Measurements from ENCODE around the gene LONP1. TPM values are rescaled to one million over a fixed set of nuclear protein-coding genes. Genes with fewer than 3 reads are reported as not detected.

The LONP1 gene
- total and polyA plus RNA-seq, 2 experiments from 2014 or later = 77.5 to 119 TPM

DNA sequence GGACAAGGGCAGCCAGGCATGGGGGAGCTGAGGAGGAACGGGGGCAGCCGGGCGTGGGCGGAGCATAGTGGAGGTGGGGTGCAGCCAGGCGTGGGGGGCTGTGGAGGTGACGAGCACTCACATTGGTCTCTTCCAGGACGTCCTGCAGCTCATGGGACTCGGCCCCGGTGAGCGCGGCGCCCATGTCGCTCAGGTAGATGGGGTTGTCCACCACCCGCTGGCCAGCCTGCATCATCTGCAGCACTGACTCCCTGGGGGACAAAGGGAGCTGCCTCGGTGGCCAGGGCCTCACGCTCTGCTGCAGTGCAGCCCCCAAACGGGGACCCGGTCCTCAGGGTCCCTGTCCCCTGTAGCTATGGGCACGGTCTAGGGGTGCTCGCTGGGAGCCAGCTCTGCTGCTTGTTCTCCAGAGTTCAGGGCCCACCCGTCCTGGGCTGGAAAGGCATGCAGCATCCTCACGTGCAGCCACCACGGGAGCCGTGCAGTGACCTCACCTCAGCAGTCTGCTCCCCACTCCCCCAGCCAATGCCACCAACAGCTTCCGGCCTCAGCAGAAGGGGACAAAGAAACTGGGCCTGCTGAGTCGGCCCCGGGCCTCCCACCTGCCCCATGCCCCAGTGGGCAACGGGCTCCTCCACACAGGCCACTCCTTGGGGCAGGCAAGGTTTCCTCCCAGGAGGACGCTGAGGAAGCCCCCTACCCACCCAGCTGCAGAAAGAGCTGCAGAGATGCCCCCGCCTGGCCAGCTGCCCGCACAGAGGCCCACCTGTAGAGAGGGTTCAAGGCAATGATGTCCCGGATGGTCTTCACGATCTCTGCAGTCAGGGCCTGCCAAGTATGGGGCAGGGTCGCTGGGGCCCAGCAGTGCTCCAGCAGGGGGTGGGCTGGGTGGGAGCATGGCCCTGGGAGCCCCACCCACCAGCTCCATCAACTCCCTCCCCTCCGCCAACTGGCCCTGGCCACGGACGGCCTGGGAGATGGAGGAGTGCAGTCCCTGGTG lies 12.1 kb downstream of the LONP1 start:
- Histone ChIP-seq H3K9me2 (ENCODE audit: insufficient read depth) (no peaks in the 10 kb centered on the region), H3K4me2 (ENCODE audit: unreplicated experiment) (no peak overlapping the region), H3K27me3 (replicated peaks; ENCODE audit: insufficient read depth) (no peaks in the 10 kb centered on the region), H3K9me3 (ENCODE audit: low read depth) (no peaks in the 10 kb centered on the region), H3F3A (ENCODE audit: insufficient read depth) (no peaks in the 10 kb centered on the region), H3K79me2 (ENCODE audit: insufficient read depth) (peaks cover 30% of the 10 kb centered on the region), H3K4me3 (no peak overlapping the region), H3K4me1 (ENCODE audit: insufficient read depth) (no peaks in the 10 kb centered on the region), H4K20me1 (ENCODE audit: insufficient read depth) (no peaks in the 10 kb centered on the region), H3K36me3 (ENCODE audit: low read depth) (peaks cover 36% of the 10 kb centered on the region), H3K9ac (no peak overlapping the region), H2AFZ (no peak overlapping the region), H3K27ac (no peak overlapping the region)
- DNase-seq = no peak
- 92 to 95% methylated on average over 34 to 35 of the region's 37 CpGs for WGBS, 2 experiments (ENCODE audit: low coverage in 1 of 2, low lambda C conversion rate in 2 of 2, missing lambda C conversion rate in 2 of 2)
- TF ChIP-seq EZH2 (IDR thresholded peaks at IDR 0.05; ENCODE audit: insufficient read depth, poor library complexity, severe bottlenecking) (no peak), EZH2phosphoT487 (IDR thresholded peaks at IDR 0.05; ENCODE audit: insufficient read depth, low read depth) (no peak)
- in situ Hi-C loops (cut with MboI) = no loop called here

DNA sequence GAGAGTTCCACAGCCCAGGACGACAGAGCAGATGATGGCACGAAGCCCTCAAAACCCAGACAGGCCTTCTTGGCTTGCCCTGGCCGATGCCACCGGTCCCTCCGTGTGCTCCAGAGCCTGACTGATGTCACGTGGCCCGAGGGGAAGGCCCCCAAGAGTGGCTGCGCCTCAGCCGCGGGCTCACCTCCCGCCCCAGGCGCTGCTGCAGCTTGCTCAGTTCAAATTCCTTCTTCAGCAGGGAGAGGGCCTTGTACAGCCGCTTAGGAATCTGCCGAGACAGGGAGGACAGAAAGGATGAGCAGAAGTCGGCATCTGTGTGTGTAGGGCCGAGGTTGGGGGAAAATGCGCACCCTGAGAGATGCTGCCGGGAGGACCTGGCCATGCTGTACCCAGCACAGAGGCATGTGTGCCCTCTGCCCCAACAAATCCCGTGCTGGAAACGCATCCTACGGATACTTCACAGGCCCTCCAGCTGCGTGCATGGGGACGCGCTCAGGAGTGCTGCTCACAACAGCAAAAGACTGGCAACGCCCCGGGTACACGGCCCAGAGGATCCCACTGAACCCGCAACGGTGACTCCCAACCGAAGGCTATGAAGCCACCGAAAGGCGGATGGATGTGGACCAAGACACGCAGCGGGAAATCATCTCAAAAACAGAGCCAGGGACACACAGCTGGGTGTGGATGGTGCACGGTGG lies 12.9 kb downstream of the LONP1 start:
- no peaks in the 10 kb centered on the region for H3K9me3 ChIP-seq (ENCODE audit: low read depth)
- no peaks in the 10 kb centered on the region for H3K4me1 ChIP-seq (ENCODE audit: insufficient read depth)
- no peak for DNase-seq
- H3F3A ChIP-seq (ENCODE audit: insufficient read depth) = no peaks in the 10 kb centered on the region
- H3K9me2 ChIP-seq (ENCODE audit: insufficient read depth) = no peaks in the 10 kb centered on the region
- H3K9ac ChIP-seq = no peak overlapping the region
- TF ChIP-seq EZH2phosphoT487 (IDR thresholded peaks at IDR 0.05; ENCODE audit: insufficient read depth, low read depth) = no peak
- TF ChIP-seq EZH2 (IDR thresholded peaks at IDR 0.05; ENCODE audit: insufficient read depth, poor library complexity, severe bottlenecking) = no peak
- H3K27me3 ChIP-seq (replicated peaks; ENCODE audit: insufficient read depth) = no peaks in the 10 kb centered on the region
- no peak overlapping the region for H3K4me2 ChIP-seq (ENCODE audit: unreplicated experiment)
- 93 to 94% methylated on average over 35 of the region's 35 CpGs for WGBS, 2 experiments (ENCODE audit: low coverage in 1 of 2, low lambda C conversion rate in 2 of 2, missing lambda C conversion rate in 2 of 2)
- H4K20me1 ChIP-seq (ENCODE audit: insufficient read depth) = no peaks in the 10 kb centered on the region
- in situ Hi-C loops (cut with MboI) = no loop called here
- no peak overlapping the region for H3K27ac ChIP-seq
- peaks cover 27% of the 10 kb centered on the region for H3K36me3 ChIP-seq (ENCODE audit: low read depth)
- peaks cover 22% of the 10 kb centered on the region for H3K79me2 ChIP-seq (ENCODE audit: insufficient read depth)
- H3K4me3 ChIP-seq = no peak overlapping the region
- H2AFZ ChIP-seq = no peak overlapping the region

DNA sequence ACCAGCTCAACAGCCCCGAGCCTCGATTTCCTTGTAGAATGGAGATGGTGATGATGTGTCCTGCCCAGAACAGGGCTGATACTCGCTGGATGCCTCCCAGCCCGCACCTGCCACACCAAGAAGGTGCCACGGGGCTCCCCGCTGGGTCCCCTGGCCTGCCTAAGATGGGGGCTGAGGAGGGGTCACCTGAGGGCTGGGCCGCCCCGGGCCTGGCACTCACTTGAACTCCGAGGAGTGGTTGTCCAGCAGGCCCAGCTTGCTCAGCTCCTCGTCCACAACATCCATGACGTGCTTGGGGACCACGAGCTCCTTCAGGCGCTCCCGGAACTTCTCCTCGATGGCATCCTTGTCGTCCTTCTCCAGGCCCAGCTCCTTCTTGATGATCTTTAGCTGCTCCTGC lies 14.4 kb downstream of the LONP1 start:
- Histone ChIP-seq H4K20me1 (ENCODE audit: insufficient read depth) (no peaks in the 10 kb centered on the region), H3K27me3 (replicated peaks; ENCODE audit: insufficient read depth) (no peaks in the 10 kb centered on the region), H3K9me2 (ENCODE audit: insufficient read depth) (no peaks in the 10 kb centered on the region), H3K9ac (no peak overlapping the region), H3F3A (ENCODE audit: insufficient read depth) (peaks cover 1% of the 10 kb centered on the region; the same call in 1 of the 2 replicates), H3K9me3 (ENCODE audit: low read depth) (no peaks in the 10 kb centered on the region), H2AFZ (no peak overlapping the region), H3K36me3 (ENCODE audit: low read depth) (peaks cover 18% of the 10 kb centered on the region; the same call in 1 of the 2 replicates), H3K4me1 (ENCODE audit: insufficient read depth) (no peaks in the 10 kb centered on the region), H3K4me3 (no peak overlapping the region), H3K27ac (no peak overlapping the region), H3K4me2 (ENCODE audit: unreplicated experiment) (no peak overlapping the region), H3K79me2 (ENCODE audit: insufficient read depth) (peaks cover 18% of the 10 kb centered on the region; the same call in 1 of the 2 replicates)
- TF ChIP-seq EZH2 (IDR thresholded peaks at IDR 0.05; ENCODE audit: insufficient read depth, poor library complexity, severe bottlenecking) = no peak
- TF ChIP-seq EZH2phosphoT487 (IDR thresholded peaks at IDR 0.05; ENCODE audit: insufficient read depth, low read depth) = no peak
- in situ Hi-C loops (cut with MboI) = no loop called here
- DNase-seq = no peak
- 79 to 81% methylated on average over 16 of the region's 16 CpGs for WGBS, 2 experiments (ENCODE audit: low coverage in 1 of 2, low lambda C conversion rate in 2 of 2, missing lambda C conversion rate in 2 of 2)

All from GM23248 (cell line).